Nasal cavity respiratory epithelium epithelial cell of viscerocranial mucosa (primary cell): ENCODE data around the gene ARL14EP. TPM values are rescaled to one million over a fixed set of nuclear protein-coding genes. Genes with fewer than 3 reads are reported as not detected.

Experiments
- total RNA-seq: library from RNA; depleted of rRNA; stranded (reverse); fragments of >200 nt; gene quantifications from 2 replicates; pipeline ENCODE4 v1.2.3, GENCODE V29; 2014

The ARL14EP gene
- total RNA-seq = 20.5 and 28.6 TPM in 2 replicates

DNA sequence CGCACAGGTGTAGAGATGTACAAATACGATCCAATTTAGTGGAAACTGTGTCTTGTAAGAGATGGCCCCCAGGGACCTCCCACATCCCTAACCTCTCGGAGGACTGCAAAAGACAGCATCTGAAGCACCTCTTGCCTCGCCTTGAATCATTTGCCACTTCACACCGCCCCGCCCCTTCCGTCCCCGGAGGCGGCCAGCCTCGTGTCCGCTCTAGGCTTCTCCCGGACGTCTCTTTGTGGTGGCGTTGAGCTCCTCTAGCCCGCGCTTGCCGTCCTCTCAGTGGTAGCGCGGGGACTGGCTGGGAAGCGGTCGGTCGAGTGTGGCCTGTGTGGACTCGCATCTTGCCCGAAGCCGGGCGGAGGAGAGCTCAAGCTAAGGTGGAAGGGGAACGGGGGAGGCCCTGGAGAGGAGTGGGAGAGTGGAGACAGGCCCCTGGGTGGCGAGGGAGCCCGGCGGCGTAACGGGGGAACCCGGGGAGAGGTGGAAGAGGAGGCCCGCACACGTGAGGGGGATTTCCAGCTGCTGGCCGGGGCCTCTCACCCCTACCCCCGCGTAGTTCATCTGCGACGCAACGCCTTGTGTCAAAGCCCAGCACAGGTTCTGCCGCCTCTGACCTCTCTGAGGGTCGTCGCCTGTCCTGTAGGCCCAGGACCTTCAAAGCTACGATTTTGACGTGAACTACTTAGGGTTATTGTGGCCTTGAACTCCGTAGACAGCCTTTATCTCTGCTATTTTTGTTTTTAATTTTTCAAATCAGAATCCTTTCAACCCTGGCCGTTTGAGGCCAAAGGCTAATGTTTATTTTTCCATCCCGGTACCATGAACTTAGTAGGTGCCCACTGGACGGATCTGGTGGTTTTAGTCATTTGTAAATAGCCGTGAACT is at the start of gene ARL14EP:
Gene ARL14EP, plus strand, starts transcription at position 279 of the 885 bp plus-strand sequence. CDS start 7,845 bp downstream, outside the sequence.

Other genes starting within 250 kb of the ARL14EP start
- gene FSHB, start 92.1 kb upstream of the ARL14EP start, total RNA-seq = not detected in 2 replicates